PC-9 (cell line): ENCODE measurements around the gene PTOV1. TPM values are rescaled to one million over a fixed set of nuclear protein-coding genes. Genes with fewer than 3 reads are reported as not detected.

Experiments
- BruUV-seq: library from RNA; stranded (reverse); fragments of 400-500 nt; replicated peaks from 2 replicates; lab custom pipeline; 2021; lab: Mats Ljungman, UMichigan
- CTCF ChIA-PET: fragments of 300-600 bp; sonication (Branson Sonifier 250); formaldehyde crosslinking; loops from one replicate; lab custom pipeline; 2022; ENCODE audit warnings: antibody characterized with exemption; lab: Charles Lee
- POLR2A ChIA-PET: fragments of 300-600 bp; sonication (Branson Sonifier 250); formaldehyde crosslinking; loops from one replicate; lab custom pipeline; 2022; ENCODE audit warnings: antibody characterized with exemption; ENCODE audit not compliant: unreplicated experiment; lab: Charles Lee
- DNase-seq, 2 experiments: peaks; one replicate each; pipeline versions ENCODE4 v3.0.0 to v3.0.0-alpha.2; 2015 to 2022; ENCODE audit warnings: mixed read lengths in 1 of 2
- H2AFZ ChIP-seq: fragments of 200-600 bp; sonication (generic); 2 replicates; pipeline ENCODE4 v1.8.1; 2017; ENCODE audit warnings: antibody characterized with exemption
- H3F3A ChIP-seq: fragments of 200-600 bp; sonication (generic); 2 replicates; pipeline ENCODE4 v1.8.1; 2017; ENCODE audit warnings: antibody characterized with exemption, mild to moderate bottlenecking, low read depth; ENCODE audit not compliant: insufficient read depth
- H3K27ac ChIP-seq: fragments of 200-600 bp; sonication (generic); 2 replicates; pipeline ENCODE4 v1.6.1; 2016; ENCODE audit warnings: mixed run types
- H3K27me3 ChIP-seq: fragments of 200-600 bp; sonication (generic); 2 replicates; pipeline ENCODE4 v1.6.1; 2016; ENCODE audit warnings: low read depth, mixed run types; ENCODE audit not compliant: insufficient read depth
- H3K36me3 ChIP-seq: fragments of 200-600 bp; sonication (generic); 2 replicates; pipeline ENCODE4 v1.6.1; 2016; ENCODE audit warnings: low read depth, mixed run types
- H3K4me1 ChIP-seq: fragments of 200-600 bp; sonication (generic); replicated peaks from 2 replicates; pipeline ENCODE4 v1.6.1; 2016; ENCODE audit warnings: mixed run types; ENCODE audit not compliant: insufficient read depth
- H3K4me2 ChIP-seq: fragments of 200-600 bp; sonication (generic); 2 replicates; pipeline ENCODE4 v1.6.1; 2017; ENCODE audit warnings: mixed run types
- H3K4me3 ChIP-seq: fragments of 200-600 bp; sonication (generic); 2 replicates; pipeline ENCODE4 v1.6.1; 2016; ENCODE audit warnings: mixed run types
- H3K79me2 ChIP-seq: fragments of 200-600 bp; sonication (generic); 2 replicates; pipeline ENCODE4 v1.6.1; 2017; ENCODE audit warnings: low read depth, mixed run types
- H3K9me2 ChIP-seq: fragments of 200-600 bp; sonication (generic); 2 replicates; pipeline ENCODE4 v1.8.1; 2017; ENCODE audit warnings: mild to moderate bottlenecking; ENCODE audit not compliant: insufficient read depth
- H3K9me3 ChIP-seq: fragments of 200-600 bp; sonication (generic); 2 replicates; pipeline ENCODE4 v1.8.1; 2016; ENCODE audit warnings: low read depth; ENCODE audit not compliant: insufficient read depth
- H4K20me1 ChIP-seq: fragments of 200-600 bp; sonication (generic); 2 replicates; pipeline ENCODE4 v1.8.1; 2017; ENCODE audit not compliant: insufficient read depth
- CTCF ChIP-seq: fragments of 200-600 bp; sonication (generic); conservative IDR thresholded peaks from 2 replicates; pipeline ENCODE4 v1.6.1; 2017; ENCODE audit warnings: mixed run types, antibody characterized with exemption, mild to moderate bottlenecking, moderate library complexity
- EZH2 ChIP-seq: fragments of 200-600 bp; sonication (generic); IDR thresholded peaks from 2 replicates; pipeline ENCODE4 v1.8.0; 2017; ENCODE audit warnings: antibody characterized with exemption, low read depth
- intact Hi-C: fragments of 100-400 bp; cut with micrococcal nuclease; formaldehyde crosslinking; loops from one replicate; pipeline ENCODE4 v1.10.0; 2022; ENCODE audit not compliant: unreplicated experiment
- total RNA-seq: library from RNA; stranded (reverse); gene quantifications from 2 replicates; pipeline ENCODE4 v1.2.3, GENCODE V29; 2021

The PTOV1 gene
- total RNA-seq, 1 experiment from 2014 or later, result 155 TPM

- Histone ChIP-seq H3K27ac (no peak overlapping the region), H3K9me2 (no peaks in the 10 kb centered on the region), H3K4me3 (no peak overlapping the region), H3K36me3 (0 out of 2 replicates have a peak, but pooled peaks cover 5% of the 10 kb centered on the region), H3K4me1 (no peaks in the 10 kb centered on the region), H3K9me3 (no peaks in the 10 kb centered on the region), H3K79me2 (peaks cover 14% of the 10 kb centered on the region; the same call in 1 of the 2 replicates), H2AFZ (no peak overlapping the region), H3F3A (no peaks in the 10 kb centered on the region), H4K20me1 (peaks cover 48% of the 10 kb centered on the region), H3K27me3 (no peaks in the 10 kb centered on the region), H3K4me2 (no peak overlapping the region)
- ChIA-PET CTCF (no interaction called here), POLR2A (no interaction called here)
- intact Hi-C loops, result no loop called here
- TF ChIP-seq EZH2 (no peak), CTCF (no peak)
- BruUV-seq, result no TSS peak
- DNase-seq, result no peak
These were observed 23.9 kb upstream of the PTOV1 start for GRCh38 chr19:49827034-49827433.

GRCh38 chr19:49829200-49829599, 21.8 kb upstream of the PTOV1 start:
- H3K4me1 ChIP-seq, result no peaks in the 10 kb centered on the region
- no peak overlapping the region for H3K27ac ChIP-seq
- H3K9me3 ChIP-seq, result no peaks in the 10 kb centered on the region
- POLR2A ChIA-PET, result no interaction called here
- BruUV-seq, result no TSS peak
- H3K9me2 ChIP-seq, result no peaks in the 10 kb centered on the region
- H3K79me2 ChIP-seq, result peaks cover 6% of the 10 kb centered on the region; the same call in 1 of the 2 replicates
- no peaks in the 10 kb centered on the region for H3K27me3 ChIP-seq
- H2AFZ ChIP-seq, result no peak overlapping the region
- DNase-seq, result no peak
- 0 out of 2 replicates have a peak, but pooled peaks cover 5% of the 10 kb centered on the region for H3K36me3 ChIP-seq
- TF ChIP-seq CTCF, result no peak
- TF ChIP-seq EZH2, result no peak
- H3K4me2 ChIP-seq, result no peak overlapping the region
- H4K20me1 ChIP-seq, result peaks cover 38% of the 10 kb centered on the region
- intact Hi-C loops, result no loop called here
- CTCF ChIA-PET, result no interaction called here
- no peak overlapping the region for H3K4me3 ChIP-seq
- H3F3A ChIP-seq, result no peaks in the 10 kb centered on the region

- no peaks in the 10 kb centered on the region for H3K9me3 ChIP-seq
- H3K4me3 ChIP-seq, result no peak overlapping the region
- 0 out of 2 replicates have a peak, but pooled peaks cover 5% of the 10 kb centered on the region for H3K36me3 ChIP-seq
- no peaks in the 10 kb centered on the region for H3F3A ChIP-seq
- peaks cover 6% of the 10 kb centered on the region; the same call in 1 of the 2 replicates for H3K79me2 ChIP-seq
- H3K4me2 ChIP-seq, result no peak overlapping the region
- no peaks in the 10 kb centered on the region for H3K4me1 ChIP-seq
- no TSS peak for BruUV-seq
- no peak overlapping the region for H2AFZ ChIP-seq
- no peaks in the 10 kb centered on the region for H3K9me2 ChIP-seq
- no peak for DNase-seq
- ChIA-PET POLR2A (no interaction called here), CTCF (no interaction called here)
- intact Hi-C loops, result no loop called here
- H3K27me3 ChIP-seq, result no peaks in the 10 kb centered on the region
- H3K27ac ChIP-seq, result no peak overlapping the region
- H4K20me1 ChIP-seq, result peaks cover 35% of the 10 kb centered on the region
- no peak for TF ChIP-seq EZH2
- no peak for TF ChIP-seq CTCF
These were observed 21.2 kb upstream of the PTOV1 start for GRCh38 chr19:49829721-49830120.
